GM15510 (cell line): ENCODE data around the gene FYCO1.

Experiments used
- POLR2A ChIP-seq: IDR thresholded peaks from 3 replicates; pipeline ENCODE4 v1.6.1; 2011; ENCODE audit warnings: borderline replicate concordance; ENCODE audit not compliant: insufficient read length; ENCODE audit errors: extremely low read depth

The FYCO1 gene

DNA sequence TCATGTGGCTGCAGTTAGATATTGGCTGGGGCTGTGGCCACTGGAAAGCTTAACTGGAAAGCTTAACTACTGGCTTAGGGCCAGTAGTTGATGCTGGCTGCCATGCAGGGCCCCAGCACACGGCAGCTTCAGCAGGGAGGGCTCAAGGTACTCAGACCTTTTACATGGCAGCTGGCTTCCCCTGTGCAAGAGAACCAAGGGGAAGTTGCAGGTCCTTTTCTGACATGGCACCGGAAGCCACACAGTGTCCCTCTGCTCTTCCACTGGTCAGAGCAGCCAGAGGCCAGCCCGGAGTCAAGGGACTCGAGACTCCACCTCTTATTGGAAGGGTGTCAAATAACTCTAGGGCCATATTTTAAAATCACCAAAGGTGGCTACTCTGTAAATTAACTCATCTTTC, 84.7 kb downstream of the FYCO1 start:
- no peak for TF ChIP-seq POLR2A

GRCh38 chr3:45909542-45909941, 86.1 kb downstream of the FYCO1 start:
- no peak for TF ChIP-seq POLR2A

GRCh38 chr3:45908761-45909160, 86.9 kb downstream of the FYCO1 start:
- no peak for TF ChIP-seq POLR2A

- no peak for TF ChIP-seq POLR2A
Measured at GRCh38 chr3:45907769-45908705, 87.6 kb downstream of the FYCO1 start.

- no peak for TF ChIP-seq POLR2A
Measured at GRCh38 chr3:45906681-45907407, 88.8 kb downstream of the FYCO1 start.

DNA sequence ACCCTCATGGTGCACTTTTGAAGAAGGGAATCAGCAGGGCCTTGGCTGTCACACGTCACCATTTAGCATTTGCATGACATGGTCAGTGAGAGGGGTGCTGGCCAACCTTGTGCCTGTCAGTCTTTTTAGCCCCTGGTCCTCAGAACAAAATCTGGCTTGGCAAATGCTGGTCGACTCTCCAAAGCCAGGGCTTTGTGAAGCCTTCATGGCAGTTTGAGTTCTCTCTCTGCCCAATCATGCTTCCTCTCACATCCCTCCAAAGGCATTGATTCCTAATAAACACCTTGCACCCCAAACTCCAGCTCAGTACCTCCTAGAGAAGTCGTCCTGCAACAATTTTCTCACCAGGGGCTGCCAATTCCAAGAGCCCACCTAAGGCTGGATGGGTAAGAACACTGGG, 89.9 kb downstream of the FYCO1 start:
- TF ChIP-seq POLR2A = no peak

GRCh38 chr3:45904931-45905330, 90.7 kb downstream of the FYCO1 start:
- TF ChIP-seq POLR2A = no peak

DNA sequence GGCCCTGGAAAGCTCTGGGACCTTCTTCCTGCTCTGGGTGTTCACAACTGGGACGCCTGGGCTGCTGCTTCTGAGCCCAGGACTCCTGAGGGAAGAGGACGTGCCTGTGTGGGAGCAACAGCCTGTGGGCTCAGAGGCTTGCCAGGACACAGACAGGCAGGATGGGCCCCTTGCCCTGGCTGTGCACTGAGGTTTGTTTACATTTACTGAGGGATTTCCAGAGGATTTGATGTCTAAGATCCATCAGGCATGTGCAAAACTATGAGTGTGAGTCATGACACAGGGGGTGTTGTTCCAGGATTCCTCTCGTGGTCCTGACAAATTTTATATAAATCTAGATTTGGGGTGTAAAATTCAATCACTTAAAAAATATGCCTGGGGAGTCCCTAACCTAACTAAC, 98.7 kb downstream of the FYCO1 start:
- TF ChIP-seq POLR2A = no peak

DNA sequence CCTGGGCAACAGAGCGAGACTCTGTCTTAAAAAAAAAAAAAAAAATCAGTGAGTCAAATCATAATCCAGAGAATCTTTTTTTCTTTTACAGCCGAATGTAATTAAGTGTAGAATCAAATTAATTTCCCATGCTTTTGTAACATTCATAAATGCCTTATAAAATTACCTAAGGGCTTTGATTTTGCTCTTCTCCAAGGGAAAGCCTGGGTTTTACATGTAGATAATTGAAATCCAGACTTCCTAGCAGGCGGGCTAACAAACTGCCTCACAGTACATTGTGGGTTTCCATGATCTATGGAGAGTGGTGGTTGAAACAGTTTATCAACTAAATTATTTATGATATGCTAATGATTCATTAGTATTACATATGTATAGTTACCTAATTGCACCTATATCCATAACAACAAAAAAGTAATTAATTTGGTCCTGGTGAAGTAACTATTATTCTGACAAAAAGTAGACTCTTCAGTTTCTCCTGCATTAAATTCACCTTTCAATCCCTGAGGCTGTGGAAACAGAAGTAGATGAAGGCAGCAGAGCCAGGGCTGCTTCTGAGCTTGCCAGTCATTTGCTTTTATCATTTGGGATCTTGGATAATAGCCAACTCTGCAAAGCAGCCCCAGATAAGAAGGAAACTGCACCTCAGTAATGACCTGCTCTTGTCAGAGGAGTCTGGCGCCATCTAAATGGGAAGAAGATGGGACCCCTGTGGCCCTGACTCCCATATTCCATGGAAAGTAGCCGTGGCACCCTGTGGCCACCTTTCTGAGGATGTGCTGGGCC, 99.7 kb downstream of the FYCO1 start:
- no peak for TF ChIP-seq POLR2A

DNA sequence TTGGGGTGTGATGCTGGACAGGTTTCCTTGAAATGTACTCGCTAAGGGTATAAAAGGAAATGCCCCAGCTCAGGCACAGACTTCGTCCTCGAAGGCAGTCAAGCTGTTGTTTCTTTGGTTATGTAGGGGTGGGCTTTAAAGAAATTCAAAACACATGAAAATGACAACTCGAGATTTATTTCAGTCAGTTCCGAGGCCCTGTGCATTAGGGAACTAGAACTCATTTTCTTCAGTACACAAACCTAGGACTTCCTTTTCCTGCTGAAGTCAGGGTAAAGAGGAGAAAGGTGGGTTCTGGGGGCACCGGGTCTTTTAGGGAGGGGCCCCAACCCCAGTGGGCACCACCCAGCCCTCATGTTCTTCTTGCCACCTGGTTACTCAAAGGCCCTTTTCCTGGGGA, 101.6 kb downstream of the FYCO1 start:
- TF ChIP-seq POLR2A = no peak

DNA sequence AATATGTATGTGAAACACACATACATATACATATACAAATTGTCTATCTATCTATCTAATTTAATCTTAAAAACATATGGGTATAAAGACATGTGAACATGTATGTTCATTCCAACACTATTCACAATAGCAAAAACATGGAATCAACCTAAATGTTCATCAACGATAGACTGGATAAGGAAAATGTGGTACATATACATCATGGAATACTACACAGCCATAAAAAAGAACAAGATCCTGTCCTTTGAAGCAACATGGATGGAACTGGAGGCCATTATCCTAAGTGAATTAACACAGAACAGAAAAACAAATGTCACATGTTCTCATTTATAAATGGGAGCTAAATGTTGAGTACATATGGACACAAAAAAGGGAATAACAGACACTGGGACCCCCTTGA, 103.5 kb downstream of the FYCO1 start:
- no peak for TF ChIP-seq POLR2A

- TF ChIP-seq POLR2A = no peak
Measured at GRCh38 chr3:45890405-45890804, 105.2 kb downstream of the FYCO1 start.

DNA sequence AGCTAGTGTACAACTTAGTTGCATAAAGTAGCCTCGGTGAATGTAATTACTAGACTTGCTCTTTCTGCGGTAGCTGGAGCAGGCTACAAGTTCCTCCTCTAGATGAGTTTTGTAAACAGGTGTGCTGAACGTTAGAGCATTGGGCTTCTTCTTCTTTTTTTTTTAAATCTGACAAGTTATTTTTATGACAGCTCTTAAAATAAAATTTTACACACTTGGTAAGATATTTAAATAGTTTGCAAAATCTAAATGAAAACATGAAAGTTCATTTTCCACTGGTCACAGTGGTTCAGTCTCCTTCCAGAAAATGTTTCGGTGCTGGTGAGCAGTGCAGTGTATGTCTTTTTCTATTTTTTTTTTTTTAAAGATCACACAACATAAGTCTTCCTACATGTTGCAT, 106.3 kb downstream of the FYCO1 start:
- no peak for TF ChIP-seq POLR2A

DNA sequence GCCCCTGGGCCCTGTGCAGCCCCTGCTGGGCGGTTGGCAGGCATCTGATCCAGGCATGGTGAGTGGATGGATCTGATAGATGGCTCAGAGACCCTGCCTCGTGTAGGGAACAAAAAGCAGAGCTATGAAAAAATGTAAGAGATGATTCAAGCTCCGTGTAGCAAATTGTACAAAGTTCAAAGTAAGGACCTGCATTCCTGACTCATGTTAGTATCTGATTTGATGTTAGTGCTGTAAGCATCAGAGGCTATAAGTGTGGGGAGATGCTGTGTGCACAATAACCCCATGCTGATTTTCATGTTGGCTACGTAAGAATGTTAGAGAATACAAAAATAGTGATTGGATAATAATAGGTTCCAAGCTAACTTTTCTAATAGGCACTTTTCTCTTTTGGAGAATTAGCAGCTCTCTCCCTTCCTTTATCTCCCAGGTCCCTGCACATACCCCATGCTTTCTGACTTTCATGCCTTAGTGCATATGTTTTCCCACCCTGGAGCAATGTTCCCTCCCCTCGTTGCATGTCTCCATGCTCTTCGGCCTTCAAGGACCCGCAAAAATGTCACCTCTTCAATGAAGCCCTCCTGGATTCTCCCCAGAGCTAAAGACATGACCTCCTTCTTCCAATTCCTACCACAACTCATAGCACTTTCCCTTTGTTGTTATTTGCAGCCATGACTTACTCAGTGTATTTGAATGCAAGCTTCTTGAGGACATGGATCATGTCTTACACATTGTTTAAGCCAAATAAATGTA, 107.7 kb downstream of the FYCO1 start:
- no peak for TF ChIP-seq POLR2A
